ENCODE data around the gene TMEM207. TPM values are rescaled to one million over a fixed set of nuclear protein-coding genes. Genes with fewer than 3 reads are reported as not detected.

Gene TMEM207
- total RNA-seq, 1 donor from 2014 or later, result not detected

DNA sequence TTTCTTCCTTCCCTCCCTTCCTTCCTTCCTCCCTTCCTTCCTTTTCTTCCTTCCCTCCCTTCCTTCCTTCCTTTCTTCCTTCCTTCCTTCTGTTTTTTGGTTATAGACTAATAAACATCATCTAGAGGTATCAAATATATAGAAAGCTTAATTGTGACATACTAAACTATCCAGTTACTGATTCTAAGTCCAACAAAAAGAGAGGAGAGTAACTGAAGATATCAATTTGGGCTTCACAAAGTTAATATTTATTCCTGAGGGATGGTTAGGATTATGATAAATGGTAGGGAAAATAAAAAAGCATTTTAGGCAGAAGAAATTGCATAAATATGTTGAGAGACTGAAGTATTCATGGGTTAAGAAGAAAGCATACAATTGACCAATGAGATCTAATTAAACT, 69.5 kb downstream of the TMEM207 start:
- Histone ChIP-seq H3K36me3 (no peaks in the 10 kb centered on the region), H3K4me3 (no peak overlapping the region), H3K27me3 (ENCODE audit: low read depth) (no peaks in the 10 kb centered on the region), H3K4me1 (no peaks in the 10 kb centered on the region), H3K9me3 (no peaks in the 10 kb centered on the region), H3K27ac (no peak overlapping the region)
- intact Hi-C loops (cut with DNase I), result no loop called here
- ATAC-seq, result no peak
- TF ChIP-seq, protein P1, sequence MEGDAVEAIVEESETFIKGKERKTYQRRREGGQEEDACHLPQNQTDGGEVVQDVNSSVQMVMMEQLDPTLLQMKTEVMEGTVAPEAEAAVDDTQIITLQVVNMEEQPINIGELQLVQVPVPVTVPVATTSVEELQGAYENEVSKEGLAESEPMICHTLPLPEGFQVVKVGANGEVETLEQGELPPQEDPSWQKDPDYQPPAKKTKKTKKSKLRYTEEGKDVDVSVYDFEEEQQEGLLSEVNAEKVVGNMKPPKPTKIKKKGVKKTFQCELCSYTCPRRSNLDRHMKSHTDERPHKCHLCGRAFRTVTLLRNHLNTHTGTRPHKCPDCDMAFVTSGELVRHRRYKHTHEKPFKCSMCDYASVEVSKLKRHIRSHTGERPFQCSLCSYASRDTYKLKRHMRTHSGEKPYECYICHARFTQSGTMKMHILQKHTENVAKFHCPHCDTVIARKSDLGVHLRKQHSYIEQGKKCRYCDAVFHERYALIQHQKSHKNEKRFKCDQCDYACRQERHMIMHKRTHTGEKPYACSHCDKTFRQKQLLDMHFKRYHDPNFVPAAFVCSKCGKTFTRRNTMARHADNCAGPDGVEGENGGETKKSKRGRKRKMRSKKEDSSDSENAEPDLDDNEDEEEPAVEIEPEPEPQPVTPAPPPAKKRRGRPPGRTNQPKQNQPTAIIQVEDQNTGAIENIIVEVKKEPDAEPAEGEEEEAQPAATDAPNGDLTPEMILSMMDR (IDR thresholded peaks at IDR 0.05), result no peak
- DNase-seq, result no peak

Other genes with a start within 250 kb of the TMEM207 start
- gene CLDN1, start 127.5 kb downstream of the TMEM207 start, total RNA-seq, result 5.2 TPM
- 0.74 TPM for gene CLDN16, start 61.7 kb downstream of the TMEM207 start, total RNA-seq
- gene IL1RAP, start 64.2 kb upstream of the TMEM207 start, total RNA-seq, result 26.8 TPM

All from lower lobe of right lung (tissue), 2 donors.